ACC112 (cell line): ENCODE measurements around the gene ATRNL1.

Experiments
- H2AFZ ChIP-seq: fragments of 200-600 bp; sonication (generic); one replicate; pipeline ENCODE4 v1.6.0; 2017; ENCODE audit warnings: antibody characterized with exemption, low read length; ENCODE audit not compliant: unreplicated experiment
- H3K27ac ChIP-seq: fragments of 200-600 bp; sonication (generic); 2 replicates; pipeline ENCODE4 v1.5.1; 2014; ENCODE audit warnings: low read depth, mild to moderate bottlenecking, antibody characterized with exemption, low read length, moderate library complexity
- H3K27me3 ChIP-seq: fragments of 200-600 bp; sonication (generic); 2 replicates; pipeline ENCODE4 v1.6.1; 2014; ENCODE audit warnings: mild to moderate bottlenecking, antibody characterized with exemption, low read length, moderate library complexity, mixed read lengths; ENCODE audit not compliant: insufficient read depth
- H3K36me3 ChIP-seq: fragments of 200-600 bp; sonication (generic); 2 replicates; pipeline ENCODE4 v1.6.1; 2016; ENCODE audit warnings: mild to moderate bottlenecking, antibody characterized with exemption, low read length, moderate library complexity, mixed read lengths; ENCODE audit not compliant: insufficient read depth
- H3K4me1 ChIP-seq: fragments of 200-600 bp; sonication (generic); one replicate; pipeline ENCODE4 v1.6.1; 2016; ENCODE audit warnings: low read length, mixed read lengths; ENCODE audit not compliant: insufficient read depth, unreplicated experiment, control insufficient read depth
- H3K4me3 ChIP-seq: fragments of 200-600 bp; sonication (generic); 2 replicates; pipeline ENCODE4 v1.5.1; 2014; ENCODE audit warnings: mild to moderate bottlenecking, low read depth, low read length
- H3K79me2 ChIP-seq: fragments of 200-600 bp; sonication (generic); one replicate; pipeline ENCODE4 v1.6.0; 2016; ENCODE audit warnings: low read length; ENCODE audit not compliant: control insufficient read depth, unreplicated experiment, insufficient read depth

ATRNL1 gene, protein sequence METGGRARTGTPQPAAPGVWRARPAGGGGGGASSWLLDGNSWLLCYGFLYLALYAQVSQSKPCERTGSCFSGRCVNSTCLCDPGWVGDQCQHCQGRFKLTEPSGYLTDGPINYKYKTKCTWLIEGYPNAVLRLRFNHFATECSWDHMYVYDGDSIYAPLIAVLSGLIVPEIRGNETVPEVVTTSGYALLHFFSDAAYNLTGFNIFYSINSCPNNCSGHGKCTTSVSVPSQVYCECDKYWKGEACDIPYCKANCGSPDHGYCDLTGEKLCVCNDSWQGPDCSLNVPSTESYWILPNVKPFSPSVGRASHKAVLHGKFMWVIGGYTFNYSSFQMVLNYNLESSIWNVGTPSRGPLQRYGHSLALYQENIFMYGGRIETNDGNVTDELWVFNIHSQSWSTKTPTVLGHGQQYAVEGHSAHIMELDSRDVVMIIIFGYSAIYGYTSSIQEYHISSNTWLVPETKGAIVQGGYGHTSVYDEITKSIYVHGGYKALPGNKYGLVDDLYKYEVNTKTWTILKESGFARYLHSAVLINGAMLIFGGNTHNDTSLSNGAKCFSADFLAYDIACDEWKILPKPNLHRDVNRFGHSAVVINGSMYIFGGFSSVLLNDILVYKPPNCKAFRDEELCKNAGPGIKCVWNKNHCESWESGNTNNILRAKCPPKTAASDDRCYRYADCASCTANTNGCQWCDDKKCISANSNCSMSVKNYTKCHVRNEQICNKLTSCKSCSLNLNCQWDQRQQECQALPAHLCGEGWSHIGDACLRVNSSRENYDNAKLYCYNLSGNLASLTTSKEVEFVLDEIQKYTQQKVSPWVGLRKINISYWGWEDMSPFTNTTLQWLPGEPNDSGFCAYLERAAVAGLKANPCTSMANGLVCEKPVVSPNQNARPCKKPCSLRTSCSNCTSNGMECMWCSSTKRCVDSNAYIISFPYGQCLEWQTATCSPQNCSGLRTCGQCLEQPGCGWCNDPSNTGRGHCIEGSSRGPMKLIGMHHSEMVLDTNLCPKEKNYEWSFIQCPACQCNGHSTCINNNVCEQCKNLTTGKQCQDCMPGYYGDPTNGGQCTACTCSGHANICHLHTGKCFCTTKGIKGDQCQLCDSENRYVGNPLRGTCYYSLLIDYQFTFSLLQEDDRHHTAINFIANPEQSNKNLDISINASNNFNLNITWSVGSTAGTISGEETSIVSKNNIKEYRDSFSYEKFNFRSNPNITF (N-terminal part only)

GRCh38 chr10:115093286-115093775 lies at the start of gene ATRNL1:
TSS of gene ATRNL1 (plus strand) at chr10:115093365. CDS start at chr10:115093751, 386 bp downstream.
- H3K4me1 ChIP-seq, result no peaks in the 10 kb centered on the region
- no peak within 1 kb of the TSS for H3K27ac ChIP-seq
- H3K36me3 ChIP-seq, result no peaks in the 10 kb centered on the region
- H3K27me3 ChIP-seq, result peaks cover 41% of the 10 kb centered on the region
- peak within 1 kb of the TSS; percentile 87 for H3K4me3 ChIP-seq
- peak within 1 kb of the TSS; percentile 93 for H2AFZ ChIP-seq
- no peaks in the 10 kb centered on the region for H3K79me2 ChIP-seq

- Histone ChIP-seq H3K36me3 (no peaks in the 10 kb centered on the region), H3K4me1 (no peaks in the 10 kb centered on the region)
Observed at GRCh38 chr10:115043719-115044118, 49.4 kb upstream of the ATRNL1 start.

DNA sequence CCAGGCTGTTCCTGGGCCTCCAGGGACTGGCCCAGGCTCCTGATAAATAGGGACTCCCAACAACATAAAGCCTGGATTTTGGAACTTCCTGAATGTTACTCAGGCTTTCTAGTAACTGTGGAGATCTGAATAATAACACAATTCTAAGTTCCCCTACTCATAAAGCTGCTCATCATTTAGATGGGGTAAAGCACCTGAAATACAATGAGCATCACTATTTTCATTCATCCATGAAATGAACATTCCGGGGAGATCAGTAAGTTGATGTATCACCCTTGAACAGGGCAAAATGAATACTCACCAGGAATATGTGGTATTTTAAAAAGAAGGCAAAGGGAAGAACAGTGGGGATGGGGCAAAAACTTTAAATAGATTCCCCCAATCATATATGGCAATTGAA lies 48.3 kb upstream of the ATRNL1 start:
- H3K79me2 ChIP-seq, result no peaks in the 10 kb centered on the region
- H3K36me3 ChIP-seq, result no peaks in the 10 kb centered on the region
- H3K27me3 ChIP-seq, result peaks cover 6% of the 10 kb centered on the region; the same call in 1 of the 2 replicates
- H3K4me3 ChIP-seq, result no peak overlapping the region
- H3K27ac ChIP-seq, result no peak overlapping the region
- no peaks in the 10 kb centered on the region for H3K4me1 ChIP-seq
- H2AFZ ChIP-seq, result no peak overlapping the region

More at GRCh38 chr10:115043719-115044118, 49.4 kb upstream of the ATRNL1 start:
- H3K4me3 ChIP-seq, result no peak overlapping the region
- peaks cover 6% of the 10 kb centered on the region; the same call in 1 of the 2 replicates for H3K27me3 ChIP-seq
- no peak overlapping the region for H3K27ac ChIP-seq
- no peak overlapping the region for H2AFZ ChIP-seq
- H3K79me2 ChIP-seq, result no peaks in the 10 kb centered on the region

DNA sequence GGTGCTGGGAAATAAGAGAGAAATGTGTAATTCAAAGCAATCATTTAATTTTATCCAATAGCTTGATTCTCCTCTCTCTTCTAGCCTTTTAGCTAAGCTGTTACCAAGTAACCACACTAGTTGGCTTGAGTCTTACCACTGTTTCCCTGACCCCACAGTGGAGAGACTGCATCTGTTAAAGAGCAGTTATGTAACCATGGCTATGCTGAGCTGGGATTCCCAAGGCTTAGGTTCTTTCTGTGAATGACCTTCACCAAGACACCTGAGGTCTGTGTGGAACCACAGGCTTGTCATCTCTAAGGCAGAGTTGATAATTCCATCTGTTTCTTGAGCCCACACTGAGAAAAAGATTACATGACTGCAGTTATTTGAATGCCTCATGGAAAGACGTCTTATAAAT lies 47.7 kb upstream of the ATRNL1 start:
- Histone ChIP-seq H3K27me3 (peaks cover 6% of the 10 kb centered on the region; the same call in 1 of the 2 replicates), H3K36me3 (no peaks in the 10 kb centered on the region), H3K4me1 (no peaks in the 10 kb centered on the region), H3K79me2 (no peaks in the 10 kb centered on the region), H2AFZ (no peak overlapping the region), H3K27ac (no peak overlapping the region), H3K4me3 (no peak overlapping the region)

DNA sequence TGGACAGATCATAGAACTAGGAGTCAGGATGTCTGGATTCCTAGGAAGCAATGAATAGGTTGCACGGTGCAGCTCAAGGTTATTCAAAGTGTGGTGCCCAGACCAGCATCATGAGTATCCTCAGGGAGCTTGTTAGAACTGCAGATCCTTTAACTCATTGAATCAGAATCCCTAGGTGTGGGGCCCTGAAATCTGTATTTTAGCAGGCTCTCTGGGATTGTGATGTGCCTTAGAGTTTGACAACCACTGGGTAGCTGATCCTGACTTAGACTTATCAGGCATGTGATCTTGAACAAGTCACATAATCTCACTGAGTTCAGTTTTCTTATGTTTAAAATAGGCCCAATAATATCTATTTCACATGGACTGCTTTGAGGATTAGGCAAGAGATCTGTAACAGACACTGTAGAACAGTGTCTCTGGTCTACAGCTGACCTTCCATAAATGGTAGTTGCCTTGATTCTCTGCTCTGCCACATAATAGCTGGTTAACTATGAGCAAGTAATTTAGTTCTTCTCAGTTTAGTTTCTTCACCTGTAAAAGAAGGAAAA lies 46.4 kb upstream of the ATRNL1 start:
- Histone ChIP-seq H2AFZ (no peak overlapping the region), H3K4me1 (no peaks in the 10 kb centered on the region), H3K27me3 (peaks cover 6% of the 10 kb centered on the region; the same call in 1 of the 2 replicates), H3K79me2 (no peaks in the 10 kb centered on the region), H3K27ac (no peak overlapping the region), H3K4me3 (no peak overlapping the region), H3K36me3 (no peaks in the 10 kb centered on the region)

- H3K27me3 ChIP-seq, result peaks cover 6% of the 10 kb centered on the region; the same call in 1 of the 2 replicates
- H3K4me1 ChIP-seq, result no peaks in the 10 kb centered on the region
- H3K79me2 ChIP-seq, result no peaks in the 10 kb centered on the region
- H2AFZ ChIP-seq, result no peak overlapping the region
- no peaks in the 10 kb centered on the region for H3K36me3 ChIP-seq
- no peak overlapping the region for H3K27ac ChIP-seq
- H3K4me3 ChIP-seq, result no peak overlapping the region
Observed at GRCh38 chr10:115047705-115048104, 45.5 kb upstream of the ATRNL1 start.

DNA sequence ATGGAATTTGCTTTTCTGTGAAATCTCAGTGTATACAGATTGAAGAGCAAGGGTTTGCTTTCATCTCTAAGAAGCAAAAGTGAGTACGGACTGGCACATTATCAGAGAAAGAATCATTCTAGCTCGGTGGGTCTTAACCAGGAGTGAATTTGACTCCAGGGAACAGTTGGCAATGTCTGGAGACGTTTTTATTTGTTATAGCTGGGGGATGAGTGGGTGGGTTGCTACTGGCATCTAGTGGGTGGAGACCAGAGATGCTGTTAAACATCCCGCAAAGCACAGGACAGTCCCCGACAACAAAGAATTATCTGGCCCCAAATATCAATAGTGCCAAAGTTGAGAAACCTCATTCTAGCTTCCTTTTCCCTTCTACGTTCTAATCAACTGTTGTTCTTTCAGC lies 43.8 kb upstream of the ATRNL1 start:
- Histone ChIP-seq H3K27me3 (peaks cover 6% of the 10 kb centered on the region; the same call in 1 of the 2 replicates), H2AFZ (no peak overlapping the region), H3K4me3 (no peak overlapping the region), H3K4me1 (no peaks in the 10 kb centered on the region), H3K79me2 (no peaks in the 10 kb centered on the region), H3K36me3 (no peaks in the 10 kb centered on the region), H3K27ac (no peak overlapping the region)

DNA sequence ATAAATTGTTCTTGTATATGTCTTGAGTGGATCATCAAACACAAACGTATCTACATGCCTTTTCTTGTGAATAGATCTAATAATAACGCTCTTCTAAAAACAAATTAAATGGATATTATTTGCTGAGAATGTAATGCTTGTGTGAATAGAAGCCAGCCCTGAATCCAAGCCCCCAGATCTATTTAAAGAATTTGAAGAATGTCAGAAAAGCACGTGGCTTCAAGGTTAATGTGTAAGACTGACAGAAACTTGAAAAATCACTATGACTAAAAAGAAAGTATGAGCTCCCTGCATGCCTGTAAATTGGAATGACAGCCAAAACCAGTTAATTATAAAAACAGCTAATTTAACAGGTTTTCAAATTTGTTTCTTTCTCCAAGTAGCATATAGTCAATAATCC lies 43.2 kb upstream of the ATRNL1 start:
- H3K27ac ChIP-seq, result no peak overlapping the region
- peak overlapping the region; percentile 18 for H2AFZ ChIP-seq

GRCh38 chr10:115050375-115051010 lies 42.7 kb upstream of the ATRNL1 start:
- no peak overlapping the region for H3K27ac ChIP-seq
- no peaks in the 10 kb centered on the region for H3K4me1 ChIP-seq
- H2AFZ ChIP-seq, result peak overlapping the region; percentile 18
- H3K79me2 ChIP-seq, result no peaks in the 10 kb centered on the region
- H3K4me3 ChIP-seq, result no peak overlapping the region
- H3K36me3 ChIP-seq, result no peaks in the 10 kb centered on the region
- H3K27me3 ChIP-seq, result no peaks in the 10 kb centered on the region; the same call in 1 of the 2 replicates

More for the DNA sequence above, 43.2 kb upstream of the ATRNL1 start:
- Histone ChIP-seq H3K4me3 (no peak overlapping the region), H3K4me1 (no peaks in the 10 kb centered on the region), H3K27me3 (peaks cover under 1% of the 10 kb centered on the region; the same call in 1 of the 2 replicates), H3K79me2 (no peaks in the 10 kb centered on the region), H3K36me3 (no peaks in the 10 kb centered on the region)
